ENCODE measurements around the gene FLYWCH1.

The FLYWCH1 gene

DNA sequence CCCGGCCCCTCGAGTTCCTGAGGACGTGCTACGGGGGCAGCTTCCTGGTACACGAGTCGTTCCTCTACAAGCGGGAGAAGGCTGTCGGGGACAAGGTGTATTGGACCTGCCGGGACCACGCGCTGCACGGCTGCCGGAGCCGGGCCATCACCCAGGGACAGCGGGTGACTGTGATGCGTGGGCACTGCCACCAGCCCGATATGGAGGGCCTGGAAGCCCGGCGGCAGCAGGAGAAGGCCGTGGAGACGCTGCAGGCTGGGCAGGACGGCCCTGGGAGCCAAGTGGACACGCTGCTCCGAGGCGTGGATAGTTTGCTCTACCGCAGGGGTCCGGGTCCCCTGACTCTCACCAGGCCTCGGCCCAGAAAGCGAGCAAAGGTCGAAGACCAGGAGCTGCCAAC, 21.4 kb downstream of the FLYWCH1 start:
- TF ChIP-seq TOX (CRISPR knock-in tag; IDR thresholded peaks at IDR 0.05; ENCODE audit: borderline replicate concordance), result no peak
- TF ChIP-seq ESRRG (CRISPR knock-in tag; IDR thresholded peaks at IDR 0.05), result no peak
- TF ChIP-seq, protein P1, sequence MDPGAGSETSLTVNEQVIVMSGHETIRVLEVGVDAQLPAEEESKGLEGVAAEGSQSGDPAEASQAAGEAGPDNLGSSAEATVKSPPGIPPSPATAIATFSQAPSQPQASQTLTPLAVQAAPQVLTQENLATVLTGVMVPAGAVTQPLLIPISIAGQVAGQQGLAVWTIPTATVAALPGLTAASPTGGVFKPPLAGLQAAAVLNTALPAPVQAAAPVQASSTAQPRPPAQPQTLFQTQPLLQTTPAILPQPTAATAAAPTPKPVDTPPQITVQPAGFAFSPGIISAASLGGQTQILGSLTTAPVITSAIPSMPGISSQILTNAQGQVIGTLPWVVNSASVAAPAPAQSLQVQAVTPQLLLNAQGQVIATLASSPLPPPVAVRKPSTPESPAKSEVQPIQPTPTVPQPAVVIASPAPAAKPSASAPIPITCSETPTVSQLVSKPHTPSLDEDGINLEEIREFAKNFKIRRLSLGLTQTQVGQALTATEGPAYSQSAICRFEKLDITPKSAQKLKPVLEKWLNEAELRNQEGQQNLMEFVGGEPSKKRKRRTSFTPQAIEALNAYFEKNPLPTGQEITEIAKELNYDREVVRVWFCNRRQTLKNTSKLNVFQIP (CRISPR knock-in tag; IDR thresholded peaks at IDR 0.05; ENCODE audit: borderline replicate concordance, low read depth), result no peak
- TF ChIP-seq ZC3H10 (CRISPR knock-in tag; IDR thresholded peaks at IDR 0.05), result no peak
- TF ChIP-seq SNAI2 (CRISPR knock-in tag; IDR thresholded peaks at IDR 0.05), result no peak
- TF ChIP-seq GLIS3 (CRISPR knock-in tag; IDR thresholded peaks at IDR 0.05), result no peak
- no peak for TF ChIP-seq CSDC2 (CRISPR knock-in tag; IDR thresholded peaks at IDR 0.05)
- no peak for TF ChIP-seq ZNF565 (CRISPR knock-in tag; conservative IDR thresholded peaks at IDR 0.05; ENCODE audit: low read depth)
- TF ChIP-seq TCF4 (CRISPR knock-in tag; IDR thresholded peaks at IDR 0.05; ENCODE audit: borderline replicate concordance), result no peak
- no peak for TF ChIP-seq OSR1 (CRISPR knock-in tag; IDR thresholded peaks at IDR 0.05)
- TF ChIP-seq ZFP30 (CRISPR knock-in tag; IDR thresholded peaks at IDR 0.05), result no peak
- TF ChIP-seq, protein P2, sequence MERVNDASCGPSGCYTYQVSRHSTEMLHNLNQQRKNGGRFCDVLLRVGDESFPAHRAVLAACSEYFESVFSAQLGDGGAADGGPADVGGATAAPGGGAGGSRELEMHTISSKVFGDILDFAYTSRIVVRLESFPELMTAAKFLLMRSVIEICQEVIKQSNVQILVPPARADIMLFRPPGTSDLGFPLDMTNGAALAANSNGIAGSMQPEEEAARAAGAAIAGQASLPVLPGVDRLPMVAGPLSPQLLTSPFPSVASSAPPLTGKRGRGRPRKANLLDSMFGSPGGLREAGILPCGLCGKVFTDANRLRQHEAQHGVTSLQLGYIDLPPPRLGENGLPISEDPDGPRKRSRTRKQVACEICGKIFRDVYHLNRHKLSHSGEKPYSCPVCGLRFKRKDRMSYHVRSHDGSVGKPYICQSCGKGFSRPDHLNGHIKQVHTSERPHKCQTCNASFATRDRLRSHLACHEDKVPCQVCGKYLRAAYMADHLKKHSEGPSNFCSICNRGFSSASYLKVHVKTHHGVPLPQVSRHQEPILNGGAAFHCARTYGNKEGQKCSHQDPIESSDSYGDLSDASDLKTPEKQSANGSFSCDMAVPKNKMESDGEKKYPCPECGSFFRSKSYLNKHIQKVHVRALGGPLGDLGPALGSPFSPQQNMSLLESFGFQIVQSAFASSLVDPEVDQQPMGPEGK (CRISPR knock-in tag; IDR thresholded peaks at IDR 0.05; ENCODE audit: borderline replicate concordance), result no peak
- TF ChIP-seq, protein P3, sequence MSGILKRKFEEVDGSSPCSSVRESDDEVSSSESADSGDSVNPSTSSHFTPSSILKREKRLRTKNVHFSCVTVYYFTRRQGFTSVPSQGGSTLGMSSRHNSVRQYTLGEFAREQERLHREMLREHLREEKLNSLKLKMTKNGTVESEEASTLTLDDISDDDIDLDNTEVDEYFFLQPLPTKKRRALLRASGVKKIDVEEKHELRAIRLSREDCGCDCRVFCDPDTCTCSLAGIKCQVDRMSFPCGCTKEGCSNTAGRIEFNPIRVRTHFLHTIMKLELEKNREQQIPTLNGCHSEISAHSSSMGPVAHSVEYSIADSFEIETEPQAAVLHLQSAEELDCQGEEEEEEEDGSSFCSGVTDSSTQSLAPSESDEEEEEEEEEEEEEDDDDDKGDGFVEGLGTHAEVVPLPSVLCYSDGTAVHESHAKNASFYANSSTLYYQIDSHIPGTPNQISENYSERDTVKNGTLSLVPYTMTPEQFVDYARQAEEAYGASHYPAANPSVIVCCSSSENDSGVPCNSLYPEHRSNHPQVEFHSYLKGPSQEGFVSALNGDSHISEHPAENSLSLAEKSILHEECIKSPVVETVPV (CRISPR knock-in tag; IDR thresholded peaks at IDR 0.05), result no peak
- TF ChIP-seq ZNF8 (CRISPR knock-in tag; IDR thresholded peaks at IDR 0.05), result no peak
- TF ChIP-seq ARNTL (CRISPR knock-in tag; IDR thresholded peaks at IDR 0.05; ENCODE audit: borderline replicate concordance, low read depth), result no peak
- TF ChIP-seq, protein P4, sequence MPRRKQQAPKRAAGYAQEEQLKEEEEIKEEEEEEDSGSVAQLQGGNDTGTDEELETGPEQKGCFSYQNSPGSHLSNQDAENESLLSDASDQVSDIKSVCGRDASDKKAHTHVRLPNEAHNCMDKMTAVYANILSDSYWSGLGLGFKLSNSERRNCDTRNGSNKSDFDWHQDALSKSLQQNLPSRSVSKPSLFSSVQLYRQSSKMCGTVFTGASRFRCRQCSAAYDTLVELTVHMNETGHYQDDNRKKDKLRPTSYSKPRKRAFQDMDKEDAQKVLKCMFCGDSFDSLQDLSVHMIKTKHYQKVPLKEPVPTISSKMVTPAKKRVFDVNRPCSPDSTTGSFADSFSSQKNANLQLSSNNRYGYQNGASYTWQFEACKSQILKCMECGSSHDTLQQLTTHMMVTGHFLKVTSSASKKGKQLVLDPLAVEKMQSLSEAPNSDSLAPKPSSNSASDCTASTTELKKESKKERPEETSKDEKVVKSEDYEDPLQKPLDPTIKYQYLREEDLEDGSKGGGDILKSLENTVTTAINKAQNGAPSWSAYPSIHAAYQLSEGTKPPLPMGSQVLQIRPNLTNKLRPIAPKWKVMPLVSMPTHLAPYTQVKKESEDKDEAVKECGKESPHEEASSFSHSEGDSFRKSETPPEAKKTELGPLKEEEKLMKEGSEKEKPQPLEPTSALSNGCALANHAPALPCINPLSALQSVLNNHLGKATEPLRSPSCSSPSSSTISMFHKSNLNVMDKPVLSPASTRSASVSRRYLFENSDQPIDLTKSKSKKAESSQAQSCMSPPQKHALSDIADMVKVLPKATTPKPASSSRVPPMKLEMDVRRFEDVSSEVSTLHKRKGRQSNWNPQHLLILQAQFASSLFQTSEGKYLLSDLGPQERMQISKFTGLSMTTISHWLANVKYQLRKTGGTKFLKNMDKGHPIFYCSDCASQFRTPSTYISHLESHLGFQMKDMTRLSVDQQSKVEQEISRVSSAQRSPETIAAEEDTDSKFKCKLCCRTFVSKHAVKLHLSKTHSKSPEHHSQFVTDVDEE (CRISPR knock-in tag; IDR thresholded peaks at IDR 0.05), result no peak
- no peak for TF ChIP-seq ISL1 (CRISPR knock-in tag; IDR thresholded peaks at IDR 0.05)
- no peak for TF ChIP-seq PPARA (CRISPR knock-in tag; IDR thresholded peaks at IDR 0.05; ENCODE audit: borderline replicate concordance)
- no peak for TF ChIP-seq BACH2 (CRISPR knock-in tag; IDR thresholded peaks at IDR 0.05; ENCODE audit: borderline replicate concordance)
- no peak for TF ChIP-seq ZNF70 (CRISPR knock-in tag; IDR thresholded peaks at IDR 0.05)
- ATAC-seq, result no peak

DNA sequence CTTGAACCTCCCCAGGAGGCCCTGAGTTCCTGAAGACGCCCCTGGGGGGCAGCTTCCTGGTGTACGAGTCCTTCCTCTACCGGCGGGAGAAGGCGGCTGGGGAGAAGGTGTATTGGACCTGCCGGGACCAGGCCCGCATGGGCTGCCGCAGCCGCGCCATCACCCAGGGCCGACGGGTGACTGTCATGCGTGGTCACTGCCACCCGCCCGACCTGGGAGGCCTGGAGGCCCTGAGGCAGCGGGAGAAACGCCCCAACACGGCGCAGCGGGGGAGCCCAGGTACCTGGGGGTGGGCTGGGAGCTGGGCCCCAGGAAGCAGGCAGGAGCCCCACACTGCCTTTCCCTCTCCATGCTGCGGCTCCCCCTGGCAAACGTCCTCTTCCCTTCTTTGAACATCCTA, 22.0 kb downstream of the FLYWCH1 start:
- no peak for ATAC-seq

More for the DNA sequence above, 22.0 kb downstream of the FLYWCH1 start:
- no peak for TF ChIP-seq ZNF565 (CRISPR knock-in tag; conservative IDR thresholded peaks at IDR 0.05; ENCODE audit: low read depth)
- no peak for TF ChIP-seq ISL1 (CRISPR knock-in tag; IDR thresholded peaks at IDR 0.05)
- no peak for TF ChIP-seq RARB (CRISPR knock-in tag; IDR thresholded peaks at IDR 0.05)
- TF ChIP-seq ZFP30 (CRISPR knock-in tag; IDR thresholded peaks at IDR 0.05), result no peak
- TF ChIP-seq, protein P1 (CRISPR knock-in tag; IDR thresholded peaks at IDR 0.05; ENCODE audit: borderline replicate concordance, low read depth), result no peak
- no peak for TF ChIP-seq OSR1 (CRISPR knock-in tag; IDR thresholded peaks at IDR 0.05)
- TF ChIP-seq, protein P3 (CRISPR knock-in tag; IDR thresholded peaks at IDR 0.05), result no peak
- TF ChIP-seq ESRRG (CRISPR knock-in tag; IDR thresholded peaks at IDR 0.05), result no peak
- no peak for TF ChIP-seq ZC3H10 (CRISPR knock-in tag; IDR thresholded peaks at IDR 0.05)
- no peak for TF ChIP-seq BACH2 (CRISPR knock-in tag; IDR thresholded peaks at IDR 0.05; ENCODE audit: borderline replicate concordance)
- no peak for TF ChIP-seq SNAI2 (CRISPR knock-in tag; IDR thresholded peaks at IDR 0.05)
- TF ChIP-seq, protein P4 (CRISPR knock-in tag; IDR thresholded peaks at IDR 0.05), result no peak
- TF ChIP-seq GLIS3 (CRISPR knock-in tag; IDR thresholded peaks at IDR 0.05), result no peak
- TF ChIP-seq, protein P2 (CRISPR knock-in tag; IDR thresholded peaks at IDR 0.05; ENCODE audit: borderline replicate concordance), result no peak
- no peak for TF ChIP-seq PPARA (CRISPR knock-in tag; IDR thresholded peaks at IDR 0.05; ENCODE audit: borderline replicate concordance)
- no peak for TF ChIP-seq ZNF8 (CRISPR knock-in tag; IDR thresholded peaks at IDR 0.05)
- no peak for TF ChIP-seq TOX (CRISPR knock-in tag; IDR thresholded peaks at IDR 0.05; ENCODE audit: borderline replicate concordance)
- TF ChIP-seq TCF4 (CRISPR knock-in tag; IDR thresholded peaks at IDR 0.05; ENCODE audit: borderline replicate concordance), result no peak
- TF ChIP-seq CSDC2 (CRISPR knock-in tag; IDR thresholded peaks at IDR 0.05), result no peak
